ENCODE results near the gene FAM83F. TPM values are rescaled to one million over a fixed set of nuclear protein-coding genes. Genes with fewer than 3 reads are reported as not detected.
A peak's percentile ranks its signal among the peaks of the same experiment; 100 is the strongest.

Gene FAM83F
- total RNA-seq, 2 experiments from 2014 or later = 0.03 to 0.11 TPM

GRCh38 chr22:40041366-40042137 lies 46.8 kb downstream of the FAM83F start:
- ChIA-PET CTCF (interaction anchor here (1.0 to 4.1 kb wide), 4 partner anchors 17 to 507 kb away, joined by 3 to 29 read pairs (median 16); no protein-coding TSS in a partner anchor), POLR2A (interaction anchor here (0.9 kb wide), 1 partner anchor 312 kb away, joined by 4 read pairs; no protein-coding TSS in a partner anchor)
- H3K27ac Mint-ChIP-seq = peak overlapping the region; percentile 19
- peaks cover 4% of the 10 kb centered on the region for H3K36me3 Mint-ChIP-seq (ENCODE audit: low read depth)
- DNase-seq (no peak), ATAC-seq (no peak)
- H3K4me1 Mint-ChIP-seq (ENCODE audit: low read depth) = peaks cover 43% of the 10 kb centered on the region
- no peak overlapping the region for H3K4me3 Mint-ChIP-seq
- peaks cover 8% of the 10 kb centered on the region for H3K27me3 Mint-ChIP-seq (ENCODE audit: low read depth)
- no peaks in the 10 kb centered on the region for H3K9me3 Mint-ChIP-seq (ENCODE audit: insufficient read depth)

GRCh38 chr22:40042312-40042711 lies 47.6 kb downstream of the FAM83F start:
- no peaks in the 10 kb centered on the region for H3K9me3 Mint-ChIP-seq (ENCODE audit: insufficient read depth)
- no peak for DNase-seq
- POLR2A ChIA-PET = interaction anchor here (2.4 kb wide), 1 partner anchor 137 kb away, joined by 68 read pairs; the partner anchor contains the start of gene TNRC6B
- ATAC-seq = no peak
- no peak overlapping the region for H3K4me3 Mint-ChIP-seq
- peaks cover 4% of the 10 kb centered on the region for H3K36me3 Mint-ChIP-seq (ENCODE audit: low read depth)
- CTCF ChIA-PET = interaction anchor here (1.2 to 4.1 kb wide), 3 partner anchors 18 to 508 kb away, joined by 3 to 29 read pairs (median 24); partner anchors contain the start of gene RPS19BP1
- peaks cover 8% of the 10 kb centered on the region for H3K27me3 Mint-ChIP-seq (ENCODE audit: low read depth)
- peaks cover 44% of the 10 kb centered on the region for H3K4me1 Mint-ChIP-seq (ENCODE audit: low read depth)
- H3K27ac Mint-ChIP-seq = no peak overlapping the region

- peak overlapping the region; percentile 89 for H3K4me3 Mint-ChIP-seq
- peaks cover 4% of the 10 kb centered on the region for H3K36me3 Mint-ChIP-seq (ENCODE audit: low read depth)
- DNase-seq (no peak), ATAC-seq (no peak)
- ChIA-PET POLR2A (interaction anchor here (0.6 to 5.5 kb wide), 17 partner anchors 12 to 725 kb away, joined by 3 to 68 read pairs (median 7); partner anchors contain the start of genes ADSL, ATF4, RPS19BP1 and TNRC6B), CTCF (interaction anchor here (1.1 to 2.5 kb wide), 6 partner anchors 18 to 513 kb away, joined by 3 to 38 read pairs (median 14); partner anchors contain the start of gene RPS19BP1)
- H3K27me3 Mint-ChIP-seq (ENCODE audit: low read depth) = peaks cover 8% of the 10 kb centered on the region
- H3K27ac Mint-ChIP-seq = peak overlapping the region; percentile 99
- peaks cover 47% of the 10 kb centered on the region for H3K4me1 Mint-ChIP-seq (ENCODE audit: low read depth)
- H3K9me3 Mint-ChIP-seq (ENCODE audit: insufficient read depth) = no peaks in the 10 kb centered on the region
Measured at GRCh38 chr22:40043081-40043480, 48.3 kb downstream of the FAM83F start.

- H3K4me1 Mint-ChIP-seq (ENCODE audit: low read depth) = peaks cover 43% of the 10 kb centered on the region
Measured at GRCh38 chr22:40043793-40044101, 49.0 kb downstream of the FAM83F start.

GRCh38 chr22:40044102-40044869 lies 49.5 kb downstream of the FAM83F start:
- CTCF ChIA-PET = interaction anchor here (0.6 to 3.3 kb wide), 23 partner anchors 10 to 515 kb away, joined by 3 to 38 read pairs (median 3); partner anchors contain the start of genes ADSL, RPS19BP1, SGSM3 and TNRC6B
- DNase-seq = peak; percentile 99

More at GRCh38 chr22:40043793-40044101, 49.0 kb downstream of the FAM83F start:
- POLR2A ChIA-PET = interaction anchor here (0.6 to 5.5 kb wide), 70 partner anchors 10 to 726 kb away, joined by 3 to 68 read pairs (median 4); partner anchors contain the start of genes ADSL, ATF4, MIEF1 and RPS19BP1
- CTCF ChIA-PET = interaction anchor here (0.6 to 3.3 kb wide), 18 partner anchors 11 to 514 kb away, joined by 3 to 38 read pairs (median 5); partner anchors contain the start of genes ADSL, RPS19BP1, SGSM3 and TNRC6B
- Mint-ChIP-seq H3K27ac (peak overlapping the region; percentile 99), H3K27me3 (ENCODE audit: low read depth) (peaks cover 8% of the 10 kb centered on the region), H3K4me3 (peak overlapping the region; percentile 89), H3K9me3 (ENCODE audit: insufficient read depth) (no peaks in the 10 kb centered on the region), H3K36me3 (ENCODE audit: low read depth) (peaks cover 4% of the 10 kb centered on the region)
- DNase-seq (no peak), ATAC-seq (no peak)

GRCh38 chr22:40044870-40045834 lies 50.4 kb downstream of the FAM83F start:
- H3K27ac Mint-ChIP-seq = peak overlapping the region; percentile 99
- DNase-seq = peak; percentile 88
- peaks cover 42% of the 10 kb centered on the region for H3K4me1 Mint-ChIP-seq (ENCODE audit: low read depth)
- CTCF ChIA-PET = interaction anchor here (0.7 to 3.3 kb wide), 18 partner anchors 10 to 516 kb away, joined by 3 to 38 read pairs (median 4); partner anchors contain the start of genes RPS19BP1 and TNRC6B
- peaks cover 4% of the 10 kb centered on the region for H3K36me3 Mint-ChIP-seq (ENCODE audit: low read depth)
- POLR2A ChIA-PET = interaction anchor here (0.6 to 5.5 kb wide), 50 partner anchors 9 to 726 kb away, joined by 3 to 68 read pairs (median 4); partner anchors contain the start of genes ADSL, ATF4, MIEF1 and RPS19BP1
- ATAC-seq = peak; percentile 24
- no peaks in the 10 kb centered on the region for H3K9me3 Mint-ChIP-seq (ENCODE audit: insufficient read depth)
- no peaks in the 10 kb centered on the region for H3K27me3 Mint-ChIP-seq (ENCODE audit: low read depth)
- H3K4me3 Mint-ChIP-seq = peak overlapping the region; percentile 89

More at GRCh38 chr22:40044102-40044869, 49.5 kb downstream of the FAM83F start:
- Mint-ChIP-seq H3K4me3 (peak overlapping the region; percentile 89), H3K27me3 (ENCODE audit: low read depth) (peaks cover 8% of the 10 kb centered on the region), H3K4me1 (ENCODE audit: low read depth) (peaks cover 42% of the 10 kb centered on the region), H3K27ac (peak overlapping the region; percentile 99), H3K36me3 (ENCODE audit: low read depth) (peaks cover 4% of the 10 kb centered on the region), H3K9me3 (ENCODE audit: insufficient read depth) (no peaks in the 10 kb centered on the region)
- POLR2A ChIA-PET = interaction anchor here (0.6 to 5.5 kb wide), 75 partner anchors 11 to 726 kb away, joined by 3 to 68 read pairs (median 4); partner anchors contain the start of genes ADSL, ATF4, MIEF1 and RPS19BP1
- ATAC-seq = peak; percentile 90

- no peaks in the 10 kb centered on the region for H3K9me3 Mint-ChIP-seq (ENCODE audit: insufficient read depth)
- H3K36me3 Mint-ChIP-seq (ENCODE audit: low read depth) = peaks cover 6% of the 10 kb centered on the region
- CTCF ChIA-PET = interaction anchor here (1.0 to 3.3 kb wide), 4 partner anchors 9 to 302 kb away, joined by 5 to 17 read pairs (median 8); no protein-coding TSS in a partner anchor
- ATAC-seq (no peak), DNase-seq (peak; percentile 44)
- peak overlapping the region; percentile 72 for H3K27ac Mint-ChIP-seq
- POLR2A ChIA-PET = interaction anchor here (1.2 to 5.5 kb wide), 4 partner anchors 9 to 301 kb away, joined by 6 to 49 read pairs (median 12); partner anchors contain the start of genes ADSL and TNRC6B
- H3K27me3 Mint-ChIP-seq (ENCODE audit: low read depth) = no peaks in the 10 kb centered on the region
- peaks cover 43% of the 10 kb centered on the region for H3K4me1 Mint-ChIP-seq (ENCODE audit: low read depth)
- H3K4me3 Mint-ChIP-seq = peak overlapping the region; percentile 62
Measured at GRCh38 chr22:40046126-40046525, 51.4 kb downstream of the FAM83F start.

GRCh38 chr22:40050258-40050657 lies 55.5 kb downstream of the FAM83F start:
- Mint-ChIP-seq H3K4me1 (ENCODE audit: low read depth) (peaks cover 57% of the 10 kb centered on the region), H3K27ac (peak overlapping the region; percentile 76), H3K27me3 (ENCODE audit: low read depth) (no peaks in the 10 kb centered on the region), H3K9me3 (ENCODE audit: insufficient read depth) (no peaks in the 10 kb centered on the region), H3K4me3 (peak overlapping the region; percentile 12), H3K36me3 (ENCODE audit: low read depth) (peaks cover 7% of the 10 kb centered on the region)
- ATAC-seq = no peak
- ChIA-PET POLR2A (interaction anchor here (1.0 kb wide), 1 partner anchor 530 kb away, joined by 3 read pairs; the partner anchor contains the start of gene ATF4), CTCF (interaction anchor here (0.9 kb wide), 1 partner anchor 129 kb away, joined by 3 read pairs; no protein-coding TSS in a partner anchor)
- no peak for DNase-seq

- no peak for DNase-seq
- CTCF ChIA-PET = interaction anchor here (0.9 to 2.0 kb wide), 3 partner anchors 42 to 296 kb away, joined by 3 to 14 read pairs (median 3); no protein-coding TSS in a partner anchor
- Mint-ChIP-seq H3K36me3 (ENCODE audit: low read depth) (peaks cover 10% of the 10 kb centered on the region), H3K9me3 (ENCODE audit: insufficient read depth) (no peaks in the 10 kb centered on the region), H3K27ac (peak overlapping the region; percentile 79), H3K4me3 (peak overlapping the region; percentile 33), H3K4me1 (ENCODE audit: low read depth) (peaks cover 65% of the 10 kb centered on the region), H3K27me3 (ENCODE audit: low read depth) (no peaks in the 10 kb centered on the region)
- ATAC-seq = no peak
- POLR2A ChIA-PET = interaction anchor here (1.0 to 1.4 kb wide), 2 partner anchors 57 to 531 kb away, joined by 3 to 7 read pairs; partner anchors contain the start of gene ATF4
Measured at GRCh38 chr22:40051322-40051721, 56.6 kb downstream of the FAM83F start.

- peaks cover 12% of the 10 kb centered on the region for H3K36me3 Mint-ChIP-seq (ENCODE audit: low read depth)
- H3K4me1 Mint-ChIP-seq (ENCODE audit: low read depth) = peaks cover 75% of the 10 kb centered on the region
- no peaks in the 10 kb centered on the region for H3K9me3 Mint-ChIP-seq (ENCODE audit: insufficient read depth)
- DNase-seq (no peak), ATAC-seq (no peak)
- H3K4me3 Mint-ChIP-seq = no peak overlapping the region
- ChIA-PET CTCF (interaction anchor here (1.2 to 4.0 kb wide), 5 partner anchors 8 to 294 kb away, joined by 3 to 20 read pairs (median 14); partner anchors contain the start of gene TNRC6B), POLR2A (interaction anchor here (1.4 to 3.5 kb wide), 3 partner anchors 8 to 124 kb away, joined by 6 to 57 read pairs (median 7); partner anchors contain the start of gene TNRC6B)
- H3K27ac Mint-ChIP-seq = no peak overlapping the region
- no peaks in the 10 kb centered on the region for H3K27me3 Mint-ChIP-seq (ENCODE audit: low read depth)
Measured at GRCh38 chr22:40053460-40053859, 58.7 kb downstream of the FAM83F start.
